IPS-15b (cell line): ENCODE data around the gene KLF1.

Source experiments
- H3K27me3 ChIP-seq: one replicate; pipeline ENCODE4 v1.6.1; 2013; ENCODE audit warnings: low read length; ENCODE audit not compliant: control insufficient read depth, insufficient read depth
- H3K36me3 ChIP-seq: one replicate; pipeline ENCODE4 v1.6.1; 2013; ENCODE audit warnings: low read length; ENCODE audit not compliant: control insufficient read depth, insufficient read depth
- H3K4me1 ChIP-seq: one replicate; pipeline ENCODE4 v1.6.1; 2013; ENCODE audit warnings: mild to moderate bottlenecking, low read length; ENCODE audit not compliant: control insufficient read depth, insufficient read depth
- H3K4me3 ChIP-seq: one replicate; pipeline ENCODE4 v1.5.1; 2013; ENCODE audit warnings: low read depth, low read length
- H3K9ac ChIP-seq: one replicate; pipeline ENCODE4 v1.6.1; 2013; ENCODE audit warnings: low read depth, mild to moderate bottlenecking, low read length
- H3K9me3 ChIP-seq: one replicate; pipeline ENCODE4 v1.6.1; 2013; ENCODE audit warnings: mild to moderate bottlenecking, low read length; ENCODE audit not compliant: control insufficient read depth, insufficient read depth

Gene KLF1

GRCh38 chr19:12888006-12888603 lies 1.1 kb upstream of the KLF1 start:
- no peak overlapping the region for H3K9ac ChIP-seq
- no peaks in the 10 kb centered on the region for H3K36me3 ChIP-seq
- no peak overlapping the region for H3K4me3 ChIP-seq
- H3K4me1 ChIP-seq, result peaks cover 6% of the 10 kb centered on the region
- no peaks in the 10 kb centered on the region for H3K9me3 ChIP-seq
- H3K27me3 ChIP-seq, result peaks cover 28% of the 10 kb centered on the region

GRCh38 chr19:12886651-12886968 lies 391 bp downstream of the KLF1 start:
- Histone ChIP-seq H3K9ac (no peak overlapping the region), H3K4me1 (peaks cover 6% of the 10 kb centered on the region), H3K27me3 (peaks cover 34% of the 10 kb centered on the region), H3K4me3 (no peak overlapping the region), H3K36me3 (no peaks in the 10 kb centered on the region), H3K9me3 (no peaks in the 10 kb centered on the region)

- H3K4me3 ChIP-seq, result peak overlapping the region; percentile 74
- H3K27me3 ChIP-seq, result peaks cover 34% of the 10 kb centered on the region
- no peaks in the 10 kb centered on the region for H3K36me3 ChIP-seq
- no peak overlapping the region for H3K9ac ChIP-seq
- H3K4me1 ChIP-seq, result peaks cover 6% of the 10 kb centered on the region
- no peaks in the 10 kb centered on the region for H3K9me3 ChIP-seq
These were observed 1.0 kb downstream of the KLF1 start for GRCh38 chr19:12885749-12886650.

- H3K4me3 ChIP-seq, result peak overlapping the region; percentile 74
- no peaks in the 10 kb centered on the region for H3K9me3 ChIP-seq
- peaks cover 6% of the 10 kb centered on the region for H3K4me1 ChIP-seq
- H3K36me3 ChIP-seq, result no peaks in the 10 kb centered on the region
- H3K27me3 ChIP-seq, result peaks cover 34% of the 10 kb centered on the region
- H3K9ac ChIP-seq, result peak overlapping the region; percentile 41
These were observed 1.9 kb downstream of the KLF1 start for GRCh38 chr19:12884926-12885748.

- H3K9ac ChIP-seq, result peak overlapping the region; percentile 41
- H3K27me3 ChIP-seq, result peaks cover 34% of the 10 kb centered on the region
- no peaks in the 10 kb centered on the region for H3K9me3 ChIP-seq
- H3K4me3 ChIP-seq, result peak overlapping the region; percentile 74
- no peaks in the 10 kb centered on the region for H3K36me3 ChIP-seq
- peaks cover 6% of the 10 kb centered on the region for H3K4me1 ChIP-seq
These were observed 2.4 kb downstream of the KLF1 start for GRCh38 chr19:12884627-12884925.

GRCh38 chr19:12884202-12884601 lies 2.8 kb downstream of the KLF1 start:
- Histone ChIP-seq H3K4me3 (peak overlapping the region; percentile 74), H3K9ac (peak overlapping the region; percentile 41), H3K36me3 (no peaks in the 10 kb centered on the region), H3K9me3 (no peaks in the 10 kb centered on the region), H3K27me3 (peaks cover 34% of the 10 kb centered on the region), H3K4me1 (peaks cover 6% of the 10 kb centered on the region)

GRCh38 chr19:12882589-12882988 lies 4.4 kb downstream of the KLF1 start:
- peaks cover 6% of the 10 kb centered on the region for H3K4me1 ChIP-seq
- H3K4me3 ChIP-seq, result no peak overlapping the region

GRCh38 chr19:12881172-12881808 lies 5.7 kb downstream of the KLF1 start, which contains the start of gene DNASE2:
Gene DNASE2 (minus strand): TSS chr19:12881449. CDS start chr19:12881375, 74 bp downstream.
- Histone ChIP-seq H3K36me3 (peaks cover 5% of the 10 kb centered on the region), H3K27me3 (peaks cover 18% of the 10 kb centered on the region), H3K9ac (peak within 1 kb of the TSS; percentile 47), H3K4me1 (peaks cover 6% of the 10 kb centered on the region), H3K4me3 (peak within 1 kb of the TSS; percentile 79), H3K9me3 (no peaks in the 10 kb centered on the region)

More at GRCh38 chr19:12882589-12882988, 4.4 kb downstream of the KLF1 start:
- Histone ChIP-seq H3K9ac (no peak overlapping the region), H3K9me3 (no peaks in the 10 kb centered on the region), H3K36me3 (peaks cover 5% of the 10 kb centered on the region), H3K27me3 (peaks cover 28% of the 10 kb centered on the region)

- Histone ChIP-seq H3K9me3 (no peaks in the 10 kb centered on the region), H3K27me3 (peaks cover 18% of the 10 kb centered on the region), H3K4me3 (peak overlapping the region; percentile 79), H3K9ac (peak overlapping the region; percentile 47), H3K36me3 (peaks cover 5% of the 10 kb centered on the region), H3K4me1 (peaks cover 6% of the 10 kb centered on the region)
These were observed 6.3 kb downstream of the KLF1 start for GRCh38 chr19:12880551-12881171.

GRCh38 chr19:12875086-12875485 lies 11.9 kb downstream of the KLF1 start:
- Histone ChIP-seq H3K9ac (no peak overlapping the region), H3K9me3 (no peaks in the 10 kb centered on the region), H3K36me3 (peaks cover 9% of the 10 kb centered on the region), H3K4me1 (no peaks in the 10 kb centered on the region), H3K27me3 (no peaks in the 10 kb centered on the region), H3K4me3 (no peak overlapping the region)
